GM19397 (cell line): Measurements from ENCODE around the gene PHF3.

Experiments used
- ATAC-seq: cut with Tn5 transposase; IDR thresholded peaks from one replicate; pipeline ENCODE4 v1.9.1; 2021; ENCODE audit warnings: mild to moderate bottlenecking, moderate library complexity; ENCODE audit not compliant: unreplicated experiment

The PHF3 gene

GRCh38 chr6:63635588-63636517 is at the start of gene PHF3:
TSS of gene PHF3 (plus strand) at chr6:63635802. CDS start at chr6:63646552, 10,750 bp downstream.
- peak; percentile 92 for ATAC-seq

GRCh38 chr6:63589952-63590411 is 45.6 kb upstream of the PHF3 start:
- ATAC-seq, result no peak

GRCh38 chr6:63592886-63593285 is 42.7 kb upstream of the PHF3 start:
- no peak for ATAC-seq

GRCh38 chr6:63597141-63598048 is 38.2 kb upstream of the PHF3 start:
- ATAC-seq, result no peak

GRCh38 chr6:63598049-63599036 is 37.3 kb upstream of the PHF3 start:
- peak; percentile 100 for ATAC-seq

GRCh38 chr6:63599243-63599642 is 36.4 kb upstream of the PHF3 start:
- no peak for ATAC-seq

- no peak for ATAC-seq
Observed at GRCh38 chr6:63600136-63600535, 35.5 kb upstream of the PHF3 start.

GRCh38 chr6:63609231-63609630 is 26.4 kb upstream of the PHF3 start:
- ATAC-seq, result no peak

GRCh38 chr6:63610944-63611343 is 24.7 kb upstream of the PHF3 start:
- ATAC-seq, result no peak

GRCh38 chr6:63611560-63611959 is 24.0 kb upstream of the PHF3 start:
- ATAC-seq, result no peak

- ATAC-seq, result no peak
Observed at GRCh38 chr6:63615590-63615989, 20.0 kb upstream of the PHF3 start.

GRCh38 chr6:63624091-63624490 is 11.5 kb upstream of the PHF3 start:
- no peak for ATAC-seq

GRCh38 chr6:63630466-63630865 is 5.1 kb upstream of the PHF3 start:
- ATAC-seq, result no peak

GRCh38 chr6:63634630-63635029 is 972 bp upstream of the PHF3 start:
- ATAC-seq, result no peak

GRCh38 chr6:63635215-63635587 is 401 bp upstream of the PHF3 start:
- ATAC-seq, result peak; percentile 13

- ATAC-seq, result peak; percentile 1
Observed at GRCh38 chr6:63636518-63637021, 968 bp downstream of the PHF3 start.

GRCh38 chr6:63637865-63638445 is 2.4 kb downstream of the PHF3 start:
- no peak for ATAC-seq

GRCh38 chr6:63640062-63640461 is 4.5 kb downstream of the PHF3 start:
- ATAC-seq, result no peak

- no peak for ATAC-seq
Observed at GRCh38 chr6:63643862-63644261, 8.3 kb downstream of the PHF3 start.
